IMR-90 (cell line): ENCODE results near the gene EVL. TPM values are rescaled to one million over a fixed set of nuclear protein-coding genes. Genes with fewer than 3 reads are reported as not detected.

Experiments used
- ATAC-seq: fragments of 200-7000 bp; cut with Tn5 transposase; 2 replicates; pipeline ENCODE4 v1.9.1; 2020; ENCODE audit warnings: low read depth, mild to moderate bottlenecking, moderate library complexity
- BruUV-seq: library from RNA; stranded (reverse); fragments of 400-500 nt; replicated peaks from 2 replicates; lab custom pipeline; 2021; lab: Mats Ljungman, UMichigan
- CTCF ChIA-PET: fragments of 300-600 bp; formaldehyde crosslinking; extraction: SDS; loops from one replicate; lab custom pipeline; 2021; ENCODE audit warnings: antibody characterized with exemption; lab: Yijun Ruan, JAX
- POLR2A ChIA-PET: fragments of 300-600 bp; sonication (Branson Sonifier 250); formaldehyde crosslinking; loops from one replicate; lab custom pipeline; 2022; ENCODE audit warnings: antibody characterized with exemption; ENCODE audit not compliant: unreplicated experiment; lab: Charles Lee
- DNase-seq: peaks from one replicate; pipeline ENCODE4 v3.0.0; 2013
- H2AFZ ChIP-seq: replicated peaks from 2 replicates; pipeline ENCODE3; 2013; ENCODE audit warnings: low read length, mild to moderate bottlenecking; ENCODE audit not compliant: poor library complexity
- H2AK5ac ChIP-seq: 2 replicates; pipeline ENCODE4 v1.6.1; 2013; ENCODE audit warnings: low read depth, low read length, inconsistent platforms
- H2AK9ac ChIP-seq: replicated peaks from 2 replicates; pipeline ENCODE3; 2013; ENCODE audit warnings: mild to moderate bottlenecking, low read depth, low read length, moderate library complexity; ENCODE audit not compliant: poor library complexity
- H2BK120ac ChIP-seq: 2 replicates; pipeline ENCODE4 v1.6.1; 2013; ENCODE audit warnings: low read depth, low read length, inconsistent platforms
- H2BK15ac ChIP-seq: 3 replicates; pipeline ENCODE4 v1.6.1; 2013; ENCODE audit warnings: low read depth, low read length, inconsistent platforms
- H2BK20ac ChIP-seq: 2 replicates; pipeline ENCODE4 v1.6.1; 2013; ENCODE audit warnings: low read depth, mild to moderate bottlenecking, inconsistent platforms, low read length, moderate library complexity
- H2BK5ac ChIP-seq: 2 replicates; pipeline ENCODE4 v1.6.1; 2013; ENCODE audit warnings: mild to moderate bottlenecking, low read depth, low read length, inconsistent platforms; ENCODE audit not compliant: poor library complexity, severe bottlenecking
- H3K14ac ChIP-seq: replicated peaks from 2 replicates; pipeline ENCODE4 v1.6.1; 2013; ENCODE audit warnings: low read depth, low read length, inconsistent platforms
- H3K18ac ChIP-seq: 2 replicates; pipeline ENCODE4 v1.6.1; 2013; ENCODE audit warnings: low read depth, low read length, control low read depth
- H3K23ac ChIP-seq: 2 replicates; pipeline ENCODE4 v1.6.1; 2013; ENCODE audit warnings: low read depth, low read length, inconsistent platforms
- H3K27ac ChIP-seq: 2 replicates; pipeline ENCODE4 v1.5.1; 2013; ENCODE audit warnings: mild to moderate bottlenecking, control low read depth, low read length; ENCODE audit not compliant: insufficient read depth
- H3K27me3 ChIP-seq: 2 replicates; pipeline ENCODE4 v1.6.1; 2013; ENCODE audit warnings: low read length; ENCODE audit not compliant: control insufficient read depth, insufficient read depth
- H3K36me3 ChIP-seq: 2 replicates; pipeline ENCODE4 v1.6.1; 2013; ENCODE audit warnings: low read length, mixed read lengths; ENCODE audit not compliant: control insufficient read depth, insufficient read depth
- H3K4ac ChIP-seq: 2 replicates; pipeline ENCODE4 v1.6.1; 2013; ENCODE audit warnings: low read depth, low read length, inconsistent platforms
- H3K4me1 ChIP-seq: 2 replicates; pipeline ENCODE4 v1.6.1; 2013; ENCODE audit warnings: low read length, mixed read lengths; ENCODE audit not compliant: control insufficient read depth, insufficient read depth
- H3K4me2 ChIP-seq: 2 replicates; pipeline ENCODE4 v1.6.1; 2013; ENCODE audit warnings: low read depth, mild to moderate bottlenecking, control low read depth, low read length, moderate library complexity
- H3K4me3 ChIP-seq: 2 replicates; pipeline ENCODE4 v1.5.1; 2013; ENCODE audit warnings: low read depth, mild to moderate bottlenecking, control low read depth, low read length, moderate library complexity; ENCODE audit not compliant: insufficient read depth
- H3K56ac ChIP-seq: 2 replicates; pipeline ENCODE4 v1.6.1; 2013; ENCODE audit warnings: low read length, inconsistent platforms; ENCODE audit not compliant: insufficient read depth; ENCODE audit errors: extremely low read depth
- H3K79me1 ChIP-seq, 2 experiments: 2 replicates each; pipeline ENCODE4 v1.6.1; 2013; ENCODE audit warnings: low read length in 2 of 2, inconsistent platforms in 1 of 2, low read depth in 1 of 2
- H3K9ac ChIP-seq: 2 replicates; pipeline ENCODE4 v1.6.1; 2013; ENCODE audit warnings: low read depth, low read length, control low read depth
- H3K9me1 ChIP-seq: 2 replicates; pipeline ENCODE4 v1.6.1; 2013; ENCODE audit warnings: low read length, inconsistent platforms; ENCODE audit not compliant: insufficient read depth
- H3K9me3 ChIP-seq: 2 replicates; pipeline ENCODE4 v1.6.1; 2013; ENCODE audit warnings: low read length; ENCODE audit not compliant: control insufficient read depth, insufficient read depth
- H4K20me1 ChIP-seq: 2 replicates; pipeline ENCODE4 v1.6.1; 2013; ENCODE audit warnings: low read length, inconsistent platforms; ENCODE audit not compliant: insufficient read depth
- H4K5ac ChIP-seq: 2 replicates; pipeline ENCODE4 v1.6.1; 2013; ENCODE audit warnings: mild to moderate bottlenecking, low read depth, low read length, control low read depth
- H4K8ac ChIP-seq, 2 experiments: 2 replicates each; pipeline ENCODE4 v1.6.1; 2013; ENCODE audit warnings: low read depth in 2 of 2, low read length in 2 of 2, control low read depth in 1 of 2, inconsistent platforms in 1 of 2
- H4K91ac ChIP-seq: 2 replicates; pipeline ENCODE4 v1.6.1; 2013; ENCODE audit warnings: low read depth, low read length, inconsistent platforms; ENCODE audit not compliant: insufficient read depth
- BHLHE40 ChIP-seq: fragments of 150-350 bp; IDR thresholded peaks from 2 replicates; pipeline ENCODE4 v1.6.1; 2016; ENCODE audit warnings: mild to moderate bottlenecking, low read depth, low read length
- CEBPB ChIP-seq: IDR thresholded peaks from 2 replicates; pipeline ENCODE4 v1.6.1; 2012; ENCODE audit warnings: low read depth, low read length, improper control_type of control experiment
- MAFK ChIP-seq: IDR thresholded peaks from 2 replicates; pipeline ENCODE4 v1.6.1; 2012; ENCODE audit warnings: low read depth, low read length, improper control_type of control experiment
- MXI1 ChIP-seq: IDR thresholded peaks from 2 replicates; pipeline ENCODE4 v1.6.1; 2012; ENCODE audit warnings: low read depth, mild to moderate bottlenecking, low read length, moderate library complexity, borderline replicate concordance
- NFE2L2 ChIP-seq: fragments of 150-350 bp; IDR thresholded peaks from 2 replicates; pipeline ENCODE4 v1.6.1; 2016; ENCODE audit warnings: low read depth, mild to moderate bottlenecking, low read length
- RAD21 ChIP-seq: IDR thresholded peaks from 2 replicates; pipeline ENCODE4 v1.6.1; 2012; ENCODE audit warnings: low read length, improper control_type of control experiment
- SMC3 ChIP-seq: fragments of 150-350 bp; IDR thresholded peaks from 2 replicates; pipeline ENCODE4 v1.6.1; 2016; ENCODE audit warnings: low read depth, mild to moderate bottlenecking, antibody characterized with exemption, low read length, moderate library complexity
- WGBS, 2 experiments: methylation state at CpG; one replicate each; pipeline versions ENCODE4 v1.1.5 to v1.1.7; 2013; ENCODE audit warnings: missing lambda C conversion rate in 2 of 2; ENCODE audit not compliant: insufficient read length in 1 of 2; ENCODE audit errors: extremely low coverage in 2 of 2; 5-methylcytosine and 5-hydroxymethylcytosine counted together
- dilution Hi-C: fragments of 300-500 bp; cut with HindIII; formaldehyde crosslinking; loops from one replicate; pipeline ENCODE4 v1.14.3; 2018; ENCODE audit warnings: low sequenced_read_pairs; ENCODE audit not compliant: unreplicated experiment
- in situ Hi-C: fragments of 300-500 bp; cut with MboI; formaldehyde crosslinking; loops from 3 replicates; pipeline ENCODE4 v1.14.3; 2019; ENCODE audit warnings: low sequenced_read_pairs, inconsistent platforms, mixed read lengths
- intact Hi-C: fragments of 100-400 bp; cut with micrococcal nuclease; formaldehyde crosslinking; loops from 2 replicates; pipeline ENCODE4 v1.10.0; 2022
- polyA plus RNA-seq, 3 experiments: library from polyadenylated mRNA; depleted of rRNA; stranded (reverse); fragments of >200 nt; gene quantifications; 2 replicates each; pipeline ENCODE4 v1.2.3, GENCODE V29; 2012; ENCODE audit warnings: low replicate concordance in 1 of 3
- total RNA-seq: library from RNA; depleted of rRNA; stranded (reverse); fragments of >200 nt; gene quantifications from 2 replicates; pipeline ENCODE4 v1.2.3, GENCODE V29; 2012

Gene EVL
- total and polyA plus RNA-seq, 2 of the 4 experiments (the other 2 are of a cell fraction) = 7.2 to 36.5 TPM

DNA sequence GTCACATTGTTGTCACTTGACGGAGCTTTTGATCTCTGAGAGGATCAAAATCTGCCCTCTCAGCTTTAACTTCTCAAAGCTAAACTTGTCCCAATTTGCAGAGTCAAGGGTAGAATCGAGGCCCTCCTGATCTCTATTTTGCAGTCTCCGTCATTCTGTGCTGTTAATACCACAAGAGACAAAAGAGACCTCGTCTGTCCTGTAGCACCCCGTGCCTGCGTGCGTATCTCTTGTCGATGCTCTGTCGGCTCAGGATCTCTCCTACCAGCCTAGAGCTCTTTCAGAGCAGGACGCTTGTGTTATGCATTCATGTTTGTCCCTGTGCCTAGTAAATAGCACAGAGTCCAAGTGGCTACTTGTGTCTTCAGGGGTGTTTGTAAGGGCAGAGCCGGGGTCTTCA lies 5.1 kb downstream of the EVL start:
- H2AFZ ChIP-seq = no peak overlapping the region
- H3K9me1 ChIP-seq = peaks cover 3% of the 10 kb centered on the region
- no peak overlapping the region for H2BK5ac ChIP-seq
- no peak overlapping the region for H2BK15ac ChIP-seq
- no peaks in the 10 kb centered on the region for H3K36me3 ChIP-seq
- no peak overlapping the region for H3K9ac ChIP-seq
- WGBS, 2 experiments = 93% methylated on average over 5 of the region's 11 CpGs; no CpG with 5 or more reads in 1 of the 2 experiments
- 0 out of 2 replicates have a peak, but pooled peaks cover 10% of the 10 kb centered on the region for H4K20me1 ChIP-seq
- no TSS peak for BruUV-seq
- H3K18ac ChIP-seq = no peak overlapping the region
- no peak overlapping the region for H3K27ac ChIP-seq
- ChIA-PET CTCF (no interaction called here), POLR2A (no interaction called here)
- H4K8ac ChIP-seq = no peak overlapping the region
- H3K14ac ChIP-seq = no peak overlapping the region
- no peak overlapping the region for H3K56ac ChIP-seq
- peaks cover 5 to 17% of the 10 kb centered on the region in 2 experiments; a peak in 2 of 4 replicates for H3K79me1 ChIP-seq
- intact Hi-C loops (no loop called here), dilution Hi-C loops (no loop called here), in situ Hi-C loops (no loop called here)
- TF ChIP-seq CEBPB = no peak
- TF ChIP-seq MXI1 = no peak
- no peak for TF ChIP-seq MAFK
- no peak for TF ChIP-seq RAD21
- no peak for TF ChIP-seq NFE2L2
- TF ChIP-seq BHLHE40 = no peak
- no peak for TF ChIP-seq SMC3
- H3K27me3 ChIP-seq = no peaks in the 10 kb centered on the region
- no peaks in the 10 kb centered on the region for H3K9me3 ChIP-seq
- no peaks in the 10 kb centered on the region for H3K4me1 ChIP-seq
- H2BK20ac ChIP-seq = no peak overlapping the region
- no peak overlapping the region for H4K91ac ChIP-seq
- H2AK5ac ChIP-seq = no peak overlapping the region
- H3K4me2 ChIP-seq = no peak overlapping the region
- ATAC-seq (no peak), DNase-seq (no peak)
- no peak overlapping the region for H3K4ac ChIP-seq
- no peak overlapping the region for H4K5ac ChIP-seq
- H2AK9ac ChIP-seq = no peak overlapping the region
- H3K23ac ChIP-seq = no peak overlapping the region
- H2BK120ac ChIP-seq = no peak overlapping the region
- H3K4me3 ChIP-seq = no peak overlapping the region
